ENCODE results near the gene EEF2K.
"Not testable (repeated sequence)": the region's sequence is repeated elsewhere in the genome, so short reads cannot be mapped to it uniquely, and the experiment has no call there.

The EEF2K gene

DNA sequence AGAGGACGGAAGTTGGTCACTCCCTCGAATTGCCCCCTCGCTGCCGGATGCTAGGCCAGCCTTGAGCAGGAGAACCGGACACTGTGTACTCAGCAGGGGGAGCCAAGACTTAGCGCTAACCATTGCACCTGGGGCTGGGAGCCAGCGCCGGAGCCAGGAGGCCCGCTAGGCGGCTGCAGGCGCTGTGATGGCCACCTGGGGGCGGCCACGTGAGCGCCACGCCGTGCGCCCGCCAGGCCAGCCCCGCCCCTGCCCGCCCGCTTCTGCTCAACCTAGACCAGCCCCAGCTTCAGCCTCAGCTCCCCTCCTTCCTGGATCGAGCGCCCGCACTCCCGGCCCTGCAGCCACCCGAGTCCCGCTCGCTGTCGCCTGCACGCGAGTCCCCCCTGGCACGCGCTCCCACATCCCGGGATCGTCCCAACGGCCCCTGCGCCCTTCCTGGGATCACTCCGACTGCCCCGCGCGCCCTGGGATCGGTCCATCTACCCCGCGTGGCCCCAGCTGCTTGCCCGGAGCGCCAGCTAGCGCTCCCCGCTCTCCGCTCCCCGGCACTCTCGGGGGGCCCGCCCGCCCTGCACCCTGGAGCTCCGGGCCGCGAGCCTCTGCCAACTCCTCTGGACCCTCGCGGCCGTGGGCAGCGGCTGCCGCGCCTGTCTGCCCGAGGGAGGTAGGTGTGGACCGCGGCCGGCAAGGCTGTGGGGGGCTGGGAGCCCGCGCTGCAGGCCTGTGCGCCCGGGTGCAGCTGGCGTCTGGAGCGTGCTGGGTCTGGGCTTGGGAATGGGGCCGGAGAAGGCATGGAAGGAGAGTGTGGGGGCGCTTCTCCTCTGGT is at the start of gene EEF2K:
EEF2K (plus strand) TSS at position 266 of the 829 bp plus-strand sequence. CDS start 19,452 bp downstream, outside the sequence.
- DNase-seq (ENCODE audit: low spot score), result peak; percentile 97

DNA sequence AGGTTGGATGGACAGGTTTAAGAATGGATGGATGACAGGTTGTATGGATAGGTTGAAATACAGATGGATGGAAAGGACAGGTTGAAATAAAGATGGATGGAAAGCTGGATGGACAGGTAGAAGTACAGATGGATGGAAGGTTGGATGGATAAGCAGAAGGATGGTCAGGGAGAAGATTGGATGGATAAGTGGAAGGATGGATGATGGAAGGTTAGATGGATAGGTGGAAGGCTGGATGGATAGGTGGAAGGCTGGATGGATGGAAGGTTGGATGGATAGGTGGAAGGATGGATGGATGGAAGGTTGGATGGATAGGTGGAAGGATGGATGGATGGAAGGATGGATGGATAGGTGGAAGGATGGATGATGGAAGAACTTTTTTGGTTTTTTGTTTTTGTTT is 44.7 kb upstream of the EEF2K start:
- DNase-seq (ENCODE audit: low spot score), result no peak

DNA sequence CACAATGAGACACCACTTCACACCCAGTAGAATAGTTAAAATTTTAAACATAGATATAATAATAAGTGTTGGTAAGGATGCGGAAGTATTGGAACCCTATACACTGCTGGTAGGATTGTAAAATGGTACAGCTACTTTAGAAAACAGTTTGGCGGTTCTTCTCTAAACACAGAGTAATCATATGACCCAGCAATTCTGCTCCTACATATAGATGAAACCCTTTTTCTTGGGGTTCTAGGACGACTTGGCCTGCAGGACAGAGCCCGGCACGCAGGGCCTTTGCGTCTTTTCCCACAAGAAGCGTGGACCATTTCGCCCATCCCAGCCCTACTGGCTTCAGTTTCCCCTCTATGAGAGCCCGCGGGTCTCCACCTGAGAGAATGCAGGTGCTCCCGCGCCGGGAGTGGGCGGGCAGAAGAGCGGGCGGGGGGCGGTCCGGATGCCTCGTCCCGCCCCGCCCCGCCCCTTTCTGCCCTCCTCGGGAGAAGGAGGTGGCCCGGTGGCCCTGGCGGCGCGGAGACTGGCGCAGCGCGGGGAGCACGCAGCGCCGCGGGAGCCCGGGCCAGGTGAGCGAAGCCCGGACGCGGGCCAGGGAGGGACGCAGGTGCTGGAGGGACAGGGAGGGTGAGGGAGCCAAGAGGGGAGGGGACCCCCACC is 44.0 kb upstream of the EEF2K start, which contains the start of gene SDR42E2:
SDR42E2 (plus strand) TSS at position 508 of the 657 bp plus-strand sequence. CDS start 3,077 bp downstream, outside the sequence.
- no peak for DNase-seq (ENCODE audit: low spot score)

DNA sequence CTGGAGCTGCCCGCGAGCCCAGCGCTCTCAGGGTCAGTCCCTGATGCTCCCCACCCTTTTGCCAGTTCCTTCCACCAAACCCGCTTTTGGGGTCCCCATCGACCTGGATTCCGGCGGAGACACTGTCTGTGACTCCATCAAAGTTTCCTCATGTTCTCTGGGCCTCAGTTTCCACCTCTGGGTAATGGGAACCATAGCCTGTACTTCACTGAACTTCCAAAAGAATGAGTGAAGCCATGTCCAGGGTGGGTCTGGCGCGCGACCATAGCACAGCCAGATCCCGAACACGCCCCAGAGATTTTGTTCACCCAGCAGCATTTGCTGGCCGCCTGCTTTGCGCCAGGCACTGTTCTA is 43.4 kb upstream of the EEF2K start:
- no peak for DNase-seq (ENCODE audit: low spot score)

DNA sequence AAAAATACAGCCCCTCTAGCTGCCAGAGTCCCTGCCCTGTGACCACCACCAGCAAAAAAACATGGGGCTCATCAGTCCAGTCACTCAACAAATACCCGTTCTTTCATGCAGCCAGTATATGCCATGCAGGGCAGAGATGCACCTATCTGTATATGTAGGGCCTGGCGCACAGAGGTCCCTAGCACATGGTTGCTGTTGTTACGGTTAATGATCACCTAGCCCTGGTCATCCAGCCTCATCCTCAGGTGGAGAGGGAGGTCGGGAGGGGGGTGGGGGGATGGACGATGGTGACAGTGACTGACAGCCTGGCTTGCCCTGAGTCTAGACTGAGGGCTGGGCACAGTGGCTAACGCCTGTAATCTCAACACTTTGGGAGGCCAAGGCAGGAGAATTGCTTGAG is 42.3 kb upstream of the EEF2K start:
- no peak for DNase-seq (ENCODE audit: low spot score)

DNA sequence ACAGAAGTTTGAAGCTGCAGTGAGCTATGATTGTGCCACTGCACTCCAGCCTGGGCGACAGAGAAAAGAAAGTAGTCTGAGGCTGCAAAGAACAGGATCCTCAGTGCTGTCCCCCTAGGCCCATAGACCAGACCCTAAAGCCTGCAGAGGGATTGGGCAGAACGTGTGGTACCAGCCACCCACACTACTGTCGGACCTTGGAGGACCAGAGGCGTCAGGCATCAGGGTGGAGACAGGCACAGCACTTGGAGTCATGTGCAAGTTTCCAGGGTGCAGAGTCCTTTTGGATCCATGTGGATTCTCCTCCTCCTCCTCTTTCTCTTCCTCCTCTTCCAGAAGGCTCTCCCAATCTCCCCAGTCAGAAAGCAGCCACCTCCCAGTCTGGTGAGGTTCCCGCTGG is 41.6 kb upstream of the EEF2K start:
- no peak for DNase-seq (ENCODE audit: low spot score)

DNA sequence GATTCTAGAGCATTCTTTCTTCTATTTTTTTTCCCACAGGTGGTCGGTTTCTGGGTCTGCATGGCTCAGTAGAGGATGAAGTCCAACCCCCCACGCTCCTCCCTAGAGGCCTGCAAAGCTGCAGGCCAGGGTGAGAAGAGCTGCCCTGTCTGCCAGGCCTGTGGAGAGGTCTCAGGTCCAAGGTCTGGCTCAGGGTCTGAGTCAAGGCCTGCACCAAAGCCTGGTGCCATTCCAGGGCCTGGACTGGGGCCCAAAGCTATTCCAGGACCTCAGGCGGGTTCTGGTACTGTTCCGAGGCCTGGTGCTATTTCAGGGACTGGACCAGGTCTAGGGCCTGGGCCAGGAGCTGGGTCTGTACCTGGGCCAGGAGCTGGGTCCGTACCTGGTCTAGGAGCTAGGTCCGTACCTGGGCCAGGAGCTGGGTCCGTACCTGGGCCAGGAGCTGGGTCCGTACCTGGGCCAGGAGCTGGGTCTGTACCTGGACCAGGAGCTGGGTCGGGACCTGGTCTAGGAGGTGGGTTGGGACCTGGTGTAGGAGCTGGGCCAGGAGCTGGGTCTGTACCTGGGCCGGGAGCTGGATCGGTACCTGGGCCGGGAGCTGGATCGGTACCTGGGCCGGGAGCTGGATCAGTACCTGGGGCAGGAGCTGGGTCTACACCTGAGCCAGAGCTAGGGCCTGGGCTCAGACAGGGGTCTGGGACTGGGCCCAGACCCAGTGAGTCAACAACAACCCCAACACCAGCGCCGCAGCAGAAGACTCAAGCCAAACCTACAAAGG is 40.4 kb upstream of the EEF2K start:
- DNase-seq (ENCODE audit: low spot score), result no peak

DNA sequence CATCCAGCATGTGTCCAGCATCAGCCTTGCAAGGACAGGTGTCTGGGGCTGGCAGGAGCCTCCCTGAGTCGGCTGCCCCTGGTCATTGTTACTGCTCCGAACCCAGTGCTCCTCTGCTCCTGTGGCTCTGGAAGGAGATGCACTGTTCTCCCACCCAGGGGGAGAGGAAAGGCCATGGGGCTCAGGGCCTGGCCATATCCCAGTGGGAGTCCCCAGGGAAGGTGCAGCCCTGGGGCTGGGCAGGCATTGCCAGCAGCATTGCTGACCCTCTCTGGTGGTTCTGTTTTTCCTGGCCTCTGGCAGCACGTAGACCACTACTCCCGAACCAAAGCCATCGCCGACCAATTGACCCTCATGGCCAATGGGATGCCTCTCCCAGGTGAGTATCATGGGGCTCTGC is 34.1 kb upstream of the EEF2K start:
- no peak for DNase-seq (ENCODE audit: low spot score)

DNA sequence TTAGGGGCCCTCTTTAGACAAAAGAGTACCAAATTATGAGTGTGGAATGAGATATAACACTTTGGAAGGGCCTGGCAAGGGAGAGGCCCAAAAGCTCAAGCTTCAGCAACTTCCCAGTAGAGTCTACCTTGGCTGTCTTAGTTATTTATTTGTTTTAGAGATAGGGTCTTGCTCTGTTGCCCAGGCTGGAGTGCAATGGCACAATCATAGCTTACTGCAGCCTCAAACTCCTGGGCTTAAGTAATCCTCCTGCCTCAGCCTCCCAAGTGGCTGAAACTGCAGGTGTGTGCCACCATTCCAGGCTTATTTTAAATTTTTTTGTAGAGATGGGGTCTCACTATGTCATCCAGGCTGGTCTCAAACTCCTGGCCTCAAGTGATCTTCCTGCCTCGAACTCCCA is 33.4 kb upstream of the EEF2K start:
- not testable (repeated sequence) for DNase-seq (ENCODE audit: low spot score)

DNA sequence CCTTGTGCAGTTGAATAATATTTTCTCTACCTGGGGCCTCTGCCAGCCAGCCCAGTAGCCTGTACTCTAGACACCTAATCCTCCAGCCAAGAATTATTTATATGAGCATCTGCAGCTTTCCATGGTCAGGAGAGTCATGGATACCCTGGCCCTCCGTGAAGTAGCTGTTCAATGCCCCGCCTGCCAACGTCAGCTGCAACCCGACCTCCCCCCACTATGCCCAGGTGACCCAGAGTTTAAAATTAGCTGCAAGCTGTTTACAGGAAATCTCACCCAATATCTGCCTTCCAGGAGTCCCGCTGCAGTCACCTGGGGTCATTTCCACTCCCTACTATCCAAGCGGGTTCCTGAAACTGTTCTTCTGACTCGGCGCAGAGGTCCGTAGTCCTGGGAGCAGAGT is 31.4 kb upstream of the EEF2K start:
- no peak for DNase-seq (ENCODE audit: low spot score)

DNA sequence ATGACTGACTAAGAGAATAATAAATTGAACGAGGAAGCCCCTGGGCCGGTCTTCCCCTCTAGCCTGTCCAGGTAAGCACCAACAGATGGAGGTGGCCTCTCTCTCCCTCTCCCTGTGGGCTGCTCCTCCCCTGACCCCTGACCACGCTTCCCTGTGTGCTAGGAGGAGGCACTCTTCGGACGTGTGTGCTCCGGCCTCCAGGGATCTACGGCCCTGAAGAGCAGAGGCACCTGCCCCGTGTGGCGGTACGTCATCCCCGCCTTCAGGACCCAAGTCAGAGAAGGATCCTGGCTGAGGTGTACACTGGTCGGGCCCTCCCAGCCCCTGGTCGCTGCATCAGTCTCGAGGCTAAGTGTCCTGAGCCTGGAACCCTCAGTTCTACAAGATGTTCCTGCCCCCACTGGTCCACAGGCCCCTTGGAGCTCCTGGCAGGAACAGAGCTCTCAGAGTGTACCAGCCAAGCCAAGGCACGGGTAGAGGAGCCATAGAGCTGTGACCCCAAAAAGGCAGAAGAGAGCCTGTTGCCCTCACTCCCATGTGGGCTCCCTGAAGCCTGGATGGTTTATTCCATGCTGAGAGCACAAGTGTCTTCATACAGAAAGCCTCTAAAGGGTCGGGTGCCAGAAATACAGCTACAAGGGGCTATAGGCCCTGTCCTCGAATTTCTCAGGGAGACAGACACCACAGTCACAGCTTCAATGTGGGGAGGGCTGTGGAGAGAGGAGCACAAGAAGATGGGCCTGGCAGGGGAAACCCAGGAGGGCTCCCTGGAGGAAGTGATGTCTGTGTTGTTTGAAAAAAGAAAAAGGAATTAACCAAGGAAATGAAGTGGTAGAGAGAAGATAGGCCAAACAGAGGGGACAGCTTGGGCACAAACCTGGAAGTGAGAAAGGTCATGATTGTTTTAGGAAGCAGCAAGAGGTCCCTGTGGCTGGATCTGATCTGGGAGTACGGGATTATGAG is 27.8 kb upstream of the EEF2K start:
- DNase-seq (ENCODE audit: low spot score), result no peak

DNA sequence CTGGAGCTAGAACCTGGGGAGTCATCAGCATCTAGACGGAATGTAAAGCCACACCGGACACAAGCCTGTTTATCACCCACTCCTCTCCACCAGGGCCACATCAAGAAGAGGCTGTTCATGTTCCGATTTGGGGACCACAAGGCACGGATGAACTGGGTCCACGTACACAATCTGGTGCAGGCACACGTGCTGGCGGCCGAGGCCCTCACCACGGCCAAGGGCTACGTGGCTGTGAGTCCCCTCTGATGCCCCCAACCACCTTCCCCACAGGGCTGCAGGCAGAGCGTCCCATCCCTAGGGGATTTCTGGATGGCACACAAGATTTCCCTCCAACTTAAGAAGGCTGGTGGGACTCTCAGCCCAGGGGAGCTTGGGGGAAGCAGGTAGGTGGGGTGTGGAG is 24.7 kb upstream of the EEF2K start:
- no peak for DNase-seq (ENCODE audit: low spot score)

DNA sequence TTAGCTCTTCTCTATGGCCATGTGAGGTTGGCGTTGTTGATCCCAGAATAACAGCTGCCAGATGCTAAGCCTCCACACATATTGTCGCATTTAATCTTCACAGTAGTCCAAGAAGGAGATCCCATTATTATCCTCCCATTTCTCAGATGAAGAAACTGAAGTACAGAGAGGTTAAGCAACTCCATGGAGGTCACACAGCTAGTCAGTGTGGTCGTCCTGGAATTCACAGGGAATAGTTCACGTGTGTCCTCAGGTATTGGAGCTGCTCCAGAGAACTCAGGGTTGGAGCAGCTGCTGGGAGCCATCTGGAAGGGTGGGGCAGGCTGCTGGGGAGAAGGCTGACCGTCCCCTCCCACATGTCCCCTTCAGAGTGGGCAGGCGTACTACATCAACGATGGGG is 24.2 kb upstream of the EEF2K start:
- no peak for DNase-seq (ENCODE audit: low spot score)

DNA sequence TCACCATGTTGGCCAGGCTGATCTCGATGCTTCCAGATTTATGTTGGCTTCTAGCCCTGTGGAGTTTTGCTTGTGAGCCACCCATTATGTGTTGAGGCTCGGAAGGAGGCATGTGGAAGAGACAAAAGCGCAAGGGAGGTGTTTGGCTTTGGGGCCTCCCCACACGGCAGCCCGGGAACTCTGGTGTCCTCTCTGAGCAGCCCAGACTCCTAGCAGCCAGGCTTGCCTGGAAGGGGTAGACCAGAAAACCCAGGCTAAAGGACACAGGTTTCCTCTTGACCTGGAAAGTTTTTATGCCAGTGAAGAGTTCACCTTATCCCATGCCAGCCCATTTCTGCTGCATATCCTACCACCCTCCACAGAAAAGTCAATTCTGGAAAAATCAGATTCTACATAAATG is 22.7 kb upstream of the EEF2K start:
- DNase-seq (ENCODE audit: low spot score), result no peak

DNA sequence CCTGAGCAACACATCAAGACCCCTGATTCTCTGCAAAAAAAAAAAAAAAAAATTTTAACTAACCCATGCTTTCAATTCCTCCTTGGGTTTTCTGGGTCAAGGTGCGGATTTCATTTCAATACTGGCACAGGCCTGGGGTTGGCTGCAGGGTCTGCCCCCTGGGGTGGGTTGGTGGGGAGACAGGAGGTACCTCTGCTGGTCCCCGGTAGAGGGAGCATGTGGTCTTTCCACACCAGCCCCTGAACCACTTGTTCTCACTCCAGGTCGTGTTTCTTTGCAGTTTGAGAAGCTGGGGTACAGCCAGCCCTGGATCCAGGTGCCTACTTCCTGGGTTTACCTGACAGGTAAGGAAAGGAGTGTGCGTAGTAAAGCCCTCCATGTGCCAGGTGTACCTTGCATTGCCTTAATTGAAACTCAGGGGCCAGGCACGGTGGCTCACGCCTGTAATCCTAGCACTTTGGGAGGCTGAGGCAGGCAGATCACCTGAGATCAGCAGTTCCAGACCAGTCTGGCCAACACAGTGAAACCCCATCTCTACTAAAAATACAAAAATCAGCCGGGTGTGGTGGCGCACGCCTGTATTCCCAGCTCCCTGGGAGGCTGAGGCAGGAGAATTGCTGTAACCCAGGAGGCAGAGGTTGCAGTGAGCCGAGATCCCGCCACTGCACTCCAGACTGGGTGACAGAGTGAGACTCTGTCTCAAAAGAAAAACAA is 22.0 kb upstream of the EEF2K start:
- DNase-seq (ENCODE audit: low spot score), result no peak

DNA sequence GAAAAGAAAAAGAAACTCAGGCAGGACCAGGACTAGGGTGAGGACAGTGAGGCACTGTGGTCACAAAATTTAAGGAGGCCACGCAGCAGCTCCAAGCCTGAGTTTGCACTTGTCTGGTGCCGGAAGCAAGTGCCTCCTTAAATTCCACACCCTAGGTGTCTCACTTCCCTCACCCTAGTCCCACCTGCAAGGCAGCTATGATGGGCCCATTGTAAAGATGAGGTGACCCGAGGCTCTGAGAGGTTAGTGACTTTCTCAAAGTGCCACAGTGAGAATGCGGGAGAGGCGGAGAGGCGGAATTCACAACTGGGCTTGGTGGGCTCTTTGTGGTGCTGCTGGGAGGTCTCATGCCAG is 21.5 kb upstream of the EEF2K start:
- DNase-seq (ENCODE audit: low spot score), result no peak

DNA sequence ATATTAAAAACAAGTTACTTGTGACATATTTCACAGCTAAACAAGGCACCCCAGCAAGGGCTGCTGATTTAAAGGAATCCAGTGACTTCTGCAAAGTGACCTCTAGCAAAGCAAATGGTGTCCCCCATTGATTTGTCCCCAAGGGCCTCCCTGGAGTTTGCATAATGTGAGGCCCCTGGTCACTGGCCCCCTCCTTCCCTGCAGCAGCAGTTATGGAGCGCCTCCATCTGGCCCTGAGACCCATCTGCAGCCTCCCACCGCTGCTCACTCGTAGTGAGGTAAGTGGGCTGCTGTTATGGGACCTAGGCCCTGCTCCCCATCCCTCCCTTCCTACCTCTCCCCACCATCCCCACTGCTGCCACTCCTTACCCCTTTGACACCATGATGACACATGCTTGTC is 19.6 kb upstream of the EEF2K start:
- no peak for DNase-seq (ENCODE audit: low spot score)

DNA sequence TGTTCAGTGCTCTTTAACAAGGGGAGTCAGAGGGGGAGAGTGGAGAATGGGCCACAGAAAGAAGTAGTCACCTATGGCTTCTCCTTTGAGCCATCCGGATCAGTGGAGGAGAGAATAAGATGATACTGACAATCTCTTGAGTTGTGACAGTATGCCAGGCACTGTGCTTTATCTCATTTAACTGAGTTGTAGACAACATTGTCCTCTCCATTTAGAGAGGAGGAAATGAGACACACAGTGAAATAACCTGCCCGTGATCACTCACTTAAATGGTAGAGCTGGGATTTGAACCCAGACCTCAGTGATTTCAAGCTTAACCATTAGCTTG is 17.8 kb upstream of the EEF2K start:
- DNase-seq (ENCODE audit: low spot score), result no peak

DNA sequence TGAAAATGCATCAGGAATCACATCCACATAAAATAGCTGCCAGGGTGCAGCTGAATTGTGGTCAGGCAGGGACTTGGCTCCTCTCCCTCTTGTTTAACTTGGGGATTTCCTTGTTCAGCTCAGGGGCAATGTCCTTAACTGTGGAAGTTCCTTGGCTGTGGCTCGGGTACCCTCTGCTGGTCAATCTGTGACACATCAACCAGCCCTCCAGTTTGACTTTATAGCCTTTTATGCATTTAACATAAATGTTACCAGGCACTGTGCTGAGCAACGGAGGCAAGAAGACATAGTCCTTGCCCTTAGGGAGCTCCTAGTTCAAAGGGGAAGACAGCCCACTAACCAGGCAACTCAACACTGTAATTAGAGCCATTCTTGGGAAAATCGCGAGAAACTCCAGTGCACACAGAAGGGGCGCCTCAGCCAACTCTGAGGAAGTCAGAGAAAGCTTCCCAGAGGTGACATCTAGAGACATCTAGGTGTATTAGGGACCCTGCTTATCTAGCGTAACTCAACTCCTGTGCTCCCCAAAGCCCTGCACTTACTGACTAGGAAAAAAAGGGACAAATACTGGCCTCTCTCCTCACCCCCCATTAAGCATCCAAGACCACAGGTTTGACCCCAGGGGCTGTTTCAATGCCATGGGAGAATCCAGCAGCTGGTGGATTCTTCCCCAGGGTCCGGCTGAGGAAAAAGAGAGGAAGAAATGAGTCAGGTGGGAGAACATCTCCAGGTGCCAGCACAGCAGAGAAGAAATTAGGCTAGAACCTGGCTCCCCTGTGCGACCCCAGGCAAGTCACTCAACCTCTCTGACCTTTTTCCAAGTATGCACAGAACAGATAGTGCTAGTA is 17.3 kb upstream of the EEF2K start:
- peak; percentile 86 for DNase-seq (ENCODE audit: low spot score)

DNA sequence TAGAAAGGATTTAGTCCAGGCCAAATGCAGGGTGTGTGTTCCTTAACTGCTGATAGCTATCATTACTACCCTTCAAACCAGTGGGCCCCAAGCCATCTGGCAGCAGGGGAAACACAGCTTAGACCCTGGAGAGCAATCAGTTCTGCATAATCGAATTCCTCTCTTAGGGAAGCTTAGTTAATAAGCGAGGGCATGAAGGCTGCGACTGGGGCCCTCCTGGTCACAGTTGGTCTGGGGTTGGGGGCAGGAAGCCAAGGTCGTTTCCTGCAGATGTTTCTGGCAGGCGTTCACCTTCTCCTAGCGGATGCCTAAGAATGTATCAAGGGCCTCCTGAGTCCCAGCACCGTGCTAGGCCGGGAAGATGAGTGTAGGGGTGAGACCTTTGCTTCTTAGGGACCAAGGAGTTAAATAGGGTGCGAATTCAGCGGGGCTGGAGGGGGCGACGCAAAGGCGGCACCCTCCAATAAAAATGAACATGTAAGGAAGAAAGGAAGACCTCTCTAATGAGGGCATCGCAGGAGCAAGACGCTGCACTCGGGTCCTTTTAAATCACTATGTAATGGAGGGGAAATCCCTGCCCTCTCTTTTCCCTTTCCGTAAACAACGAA is 16.5 kb upstream of the EEF2K start:
- no peak for DNase-seq (ENCODE audit: low spot score)
